Uterus (tissue), 4 donors: ENCODE results near the gene MYORG. TPM values are rescaled to one million over a fixed set of nuclear protein-coding genes. Genes with fewer than 3 reads are reported as not detected.
"Not testable (repeated sequence)": the region's sequence is repeated elsewhere in the genome, so short reads cannot be mapped to it uniquely, and the experiment has no call there.

Experiments
- DNase-seq, 2 donors: peaks; one replicate each; pipeline ENCODE4 v3.0.0-alpha.2; 2019 to 2020
- H3K27ac ChIP-seq, 2 donors: fragments of 200-600 bp; sonication (generic); 1 replicate in 1 of 2; 2 replicates in 1 of 2; pipeline ENCODE4 v1.5.1; 2016 to 2018
- H3K27me3 ChIP-seq, 2 donors: fragments of 200-600 bp; sonication (generic); one replicate each; pipeline ENCODE4 v1.5.1; 2018 to 2019; ENCODE audit warnings: control low read depth in 1 of 2
- H3K36me3 ChIP-seq, 2 donors: fragments of 200-600 bp; sonication (generic); one replicate each; pipeline ENCODE4 v1.5.1; 2019; ENCODE audit warnings: control low read depth in 1 of 2
- H3K4me1 ChIP-seq, 2 donors: fragments of 200-600 bp; sonication (generic); one replicate each; pipeline ENCODE4 v1.5.1; 2018 to 2019; ENCODE audit warnings: control low read depth in 1 of 2
- H3K4me3 ChIP-seq, 2 donors: fragments of 200-600 bp; sonication (generic); 1 replicate in 1 of 2; 2 replicates in 1 of 2; pipeline ENCODE4 v1.5.1; 2018 to 2019; ENCODE audit warnings: mild to moderate bottlenecking in 1 of 2
- H3K9me3 ChIP-seq, 2 donors: fragments of 200-600 bp; sonication (generic); one replicate each; pipeline ENCODE4 v1.5.1; 2019; ENCODE audit warnings: control low read depth in 1 of 2
- CTCF ChIP-seq, 4 experiments: fragments of 200-600 bp in 2 of 4; fragments of 450-650 bp in 2 of 4; sonication (generic) in 2 of 4; IDR thresholded peaks; one replicate each; pipeline ENCODE4 v1.5.1; 2016 to 2019; ENCODE audit warnings: antibody characterized with exemption in 4 of 4, mild to moderate bottlenecking in 2 of 4, moderate library complexity in 1 of 4
- POLR2A ChIP-seq, 2 donors: fragments of 450-650 bp; IDR thresholded peaks; one replicate each; pipeline ENCODE4 v1.6.1; 2016; ENCODE audit warnings: antibody characterized with exemption in 2 of 2, mild to moderate bottlenecking in 1 of 2, moderate library complexity in 1 of 2
- intact Hi-C: fragments of 100-400 bp; cut with DNase I; formaldehyde crosslinking; loops from one replicate; pipeline ENCODE4 v1.15.1; 2023; ENCODE audit warnings: low total_unique reads
- total RNA-seq, 4 donors: library from RNA; depleted of rRNA in 3 of 4; stranded (reverse); fragments of >200 nt in 3 of 4; gene quantifications; one replicate each; pipeline versions ENCODE4 v1.1.0 to v1.2.4, GENCODE V29; 2014 to 2023
- donor health status: DM: yes; HTN: yes; CAD: no.

MYORG gene
- total RNA-seq, 4 donors from 2014 or later, result under 0.01 to 6.6 (median 2.3) TPM

- no peak for TF ChIP-seq CTCF (IDR thresholded peaks at IDR 0.05)
- intact Hi-C loops, result no loop called here
- no peaks in the 10 kb centered on the region for H3K36me3 ChIP-seq
- no peak overlapping the region for H3K27ac ChIP-seq
- H3K27me3 ChIP-seq, result no peaks in the 10 kb centered on the region
- H3K4me1 ChIP-seq, result no peaks in the 10 kb centered on the region
- DNase-seq, result no peak
- H3K4me3 ChIP-seq, result no peak overlapping the region
- H3K9me3 ChIP-seq, result no peaks in the 10 kb centered on the region
Observed at GRCh38 chr9:34338665-34339385, 37.9 kb downstream of the MYORG start.

- H3K4me3 ChIP-seq, intact Hi-C loops, H3K4me1 ChIP-seq, H3K27ac ChIP-seq, H3K9me3 ChIP-seq, H3K27me3 ChIP-seq, H3K36me3 ChIP-seq, DNase-seq: not testable (repeated sequence)
Observed at GRCh38 chr9:34338079-34338478, 38.6 kb downstream of the MYORG start.

GRCh38 chr9:34337403-34337802, 39.3 kb downstream of the MYORG start:
- H3K27ac ChIP-seq, result no peak overlapping the region
- H3K4me3 ChIP-seq, result no peak overlapping the region
- no peaks in the 10 kb centered on the region for H3K36me3 ChIP-seq
- TF ChIP-seq CTCF (IDR thresholded peaks at IDR 0.05), result no peak
- no peak for TF ChIP-seq POLR2A (IDR thresholded peaks at IDR 0.05)
- no peaks in the 10 kb centered on the region for H3K4me1 ChIP-seq
- no peaks in the 10 kb centered on the region for H3K27me3 ChIP-seq
- no peaks in the 10 kb centered on the region for H3K9me3 ChIP-seq
- DNase-seq, result no peak
- intact Hi-C loops, result no loop called here

- intact Hi-C loops, result no loop called here
- TF ChIP-seq CTCF (IDR thresholded peaks at IDR 0.05) (no peak), POLR2A (IDR thresholded peaks at IDR 0.05) (no peak)
- no peak overlapping the region for H3K4me3 ChIP-seq
Observed at GRCh38 chr9:34335376-34335775, 41.3 kb downstream of the MYORG start.

GRCh38 chr9:34334916-34335315, 41.8 kb downstream of the MYORG start:
- no peak for TF ChIP-seq CTCF (IDR thresholded peaks at IDR 0.05)
- TF ChIP-seq POLR2A (IDR thresholded peaks at IDR 0.05), result no peak
- Histone ChIP-seq H3K4me1 (no peaks in the 10 kb centered on the region), H3K27ac (no peak overlapping the region), H3K36me3 (no peaks in the 10 kb centered on the region), H3K9me3 (no peaks in the 10 kb centered on the region), H3K27me3 (no peaks in the 10 kb centered on the region), H3K4me3 (no peak overlapping the region)
- DNase-seq, result no peak
- intact Hi-C loops, result no loop called here

More at GRCh38 chr9:34335376-34335775, 41.3 kb downstream of the MYORG start:
- Histone ChIP-seq H3K27ac (no peak overlapping the region), H3K27me3 (no peaks in the 10 kb centered on the region), H3K9me3 (no peaks in the 10 kb centered on the region), H3K4me1 (no peaks in the 10 kb centered on the region), H3K36me3 (no peaks in the 10 kb centered on the region)
- no peak for DNase-seq
